ENCODE results near the gene GBF1.
A peak's percentile ranks its signal among the peaks of the same experiment; 100 is the strongest.

Gene GBF1

DNA sequence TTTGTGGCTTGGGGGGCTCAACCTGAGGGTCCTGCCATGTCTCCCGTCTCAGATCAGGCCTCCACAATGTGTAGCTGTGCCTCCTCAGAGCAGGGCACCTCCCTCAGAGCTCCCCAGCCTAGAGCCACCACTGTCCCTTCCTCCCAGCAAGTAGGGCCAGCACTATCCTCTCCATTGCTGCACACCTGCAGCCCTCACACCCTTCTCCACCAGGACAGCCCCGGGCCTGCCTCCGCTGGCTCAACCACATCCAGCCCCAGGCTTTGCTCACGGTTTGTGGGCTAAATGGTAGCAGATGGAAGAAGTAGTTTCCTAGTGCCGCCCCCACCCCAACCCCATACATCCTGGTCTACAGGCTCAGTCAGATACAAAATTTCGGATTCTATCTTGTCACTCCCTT is 160.3 kb downstream of the GBF1 start:
- H3K9me3 ChIP-seq = no peaks in the 10 kb centered on the region
- no peaks in the 10 kb centered on the region for H3K27me3 ChIP-seq
- TF ChIP-seq, protein P1, sequence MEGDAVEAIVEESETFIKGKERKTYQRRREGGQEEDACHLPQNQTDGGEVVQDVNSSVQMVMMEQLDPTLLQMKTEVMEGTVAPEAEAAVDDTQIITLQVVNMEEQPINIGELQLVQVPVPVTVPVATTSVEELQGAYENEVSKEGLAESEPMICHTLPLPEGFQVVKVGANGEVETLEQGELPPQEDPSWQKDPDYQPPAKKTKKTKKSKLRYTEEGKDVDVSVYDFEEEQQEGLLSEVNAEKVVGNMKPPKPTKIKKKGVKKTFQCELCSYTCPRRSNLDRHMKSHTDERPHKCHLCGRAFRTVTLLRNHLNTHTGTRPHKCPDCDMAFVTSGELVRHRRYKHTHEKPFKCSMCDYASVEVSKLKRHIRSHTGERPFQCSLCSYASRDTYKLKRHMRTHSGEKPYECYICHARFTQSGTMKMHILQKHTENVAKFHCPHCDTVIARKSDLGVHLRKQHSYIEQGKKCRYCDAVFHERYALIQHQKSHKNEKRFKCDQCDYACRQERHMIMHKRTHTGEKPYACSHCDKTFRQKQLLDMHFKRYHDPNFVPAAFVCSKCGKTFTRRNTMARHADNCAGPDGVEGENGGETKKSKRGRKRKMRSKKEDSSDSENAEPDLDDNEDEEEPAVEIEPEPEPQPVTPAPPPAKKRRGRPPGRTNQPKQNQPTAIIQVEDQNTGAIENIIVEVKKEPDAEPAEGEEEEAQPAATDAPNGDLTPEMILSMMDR (IDR thresholded peaks at IDR 0.05; ENCODE audit: low read depth, low read length) = no peak
- no peak for DNase-seq
- peaks cover 4% of the 10 kb centered on the region for H3K4me1 ChIP-seq
- H3K36me3 ChIP-seq = peaks cover 19% of the 10 kb centered on the region
- H3K4me3 ChIP-seq (ENCODE audit: low read depth, low read length) = no peak overlapping the region

DNA sequence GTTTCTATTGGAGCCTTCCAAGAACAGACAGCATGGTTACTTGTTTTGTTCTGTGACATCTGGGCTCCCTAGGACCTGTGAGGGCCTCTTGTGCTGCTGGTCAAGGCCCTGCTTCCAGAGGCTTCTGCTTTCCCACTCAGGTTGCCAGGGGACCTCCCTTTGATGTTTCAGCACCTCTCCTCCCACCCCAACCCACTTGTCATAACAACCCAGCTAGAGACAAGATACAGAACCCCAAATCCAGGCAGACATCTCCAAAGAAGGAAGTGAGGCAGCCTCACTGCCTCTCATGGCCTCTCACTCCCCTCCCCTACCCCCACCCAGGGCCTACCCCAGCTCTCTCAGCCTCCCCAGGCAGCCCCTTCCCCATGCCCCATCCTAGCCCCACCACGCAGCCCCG is 161.5 kb downstream of the GBF1 start:
- H3K36me3 ChIP-seq = peaks cover 13% of the 10 kb centered on the region
- TF ChIP-seq, protein P1 (IDR thresholded peaks at IDR 0.05; ENCODE audit: low read depth, low read length) = no peak
- H3K27me3 ChIP-seq = no peaks in the 10 kb centered on the region
- H3K9me3 ChIP-seq = no peaks in the 10 kb centered on the region
- peaks cover 13% of the 10 kb centered on the region for H3K4me1 ChIP-seq
- no peak for DNase-seq
- H3K4me3 ChIP-seq (ENCODE audit: low read depth, low read length) = no peak overlapping the region

GRCh38 chr10:102407425-102408130 is 162.2 kb downstream of the GBF1 start:
- Histone ChIP-seq H3K27me3 (no peaks in the 10 kb centered on the region), H3K4me1 (peaks cover 13% of the 10 kb centered on the region), H3K4me3 (ENCODE audit: low read depth, low read length) (no peak overlapping the region), H3K36me3 (peaks cover 13% of the 10 kb centered on the region), H3K9me3 (no peaks in the 10 kb centered on the region)
- DNase-seq = no peak
- TF ChIP-seq, protein P1 (IDR thresholded peaks at IDR 0.05; ENCODE audit: low read depth, low read length) = no peak

DNA sequence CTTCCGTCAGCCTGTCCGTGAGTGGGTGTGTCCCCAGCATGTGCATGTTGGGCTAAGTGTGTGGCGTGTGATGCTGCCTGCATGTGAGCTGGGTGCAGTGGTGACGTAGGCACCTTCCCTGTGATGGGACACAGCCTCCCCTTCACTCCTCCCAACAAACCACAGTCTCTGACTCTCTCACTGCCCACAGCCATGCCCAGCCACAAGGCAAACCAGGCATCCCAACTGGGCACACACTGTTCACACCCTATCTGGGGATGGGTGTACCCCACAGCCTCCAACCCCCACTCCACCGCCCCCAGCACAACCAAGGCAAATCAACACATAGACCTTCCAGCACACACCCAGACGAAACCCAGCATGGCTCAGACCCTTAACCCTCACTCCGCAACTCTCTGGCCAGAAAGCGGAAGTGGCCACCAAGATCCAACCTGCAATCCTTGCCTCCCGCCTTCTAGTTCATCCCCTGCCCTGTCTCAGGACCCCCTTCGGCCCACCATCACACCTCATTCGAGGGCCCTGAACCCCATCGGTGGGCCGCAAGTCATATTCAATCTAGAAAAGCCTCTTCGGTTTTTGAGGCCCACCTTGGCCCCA is 162.9 kb downstream of the GBF1 start:
- Histone ChIP-seq H3K9me3 (no peaks in the 10 kb centered on the region), H3K27me3 (no peaks in the 10 kb centered on the region), H3K4me3 (ENCODE audit: low read depth, low read length) (peak overlapping the region; percentile 58)

DNA sequence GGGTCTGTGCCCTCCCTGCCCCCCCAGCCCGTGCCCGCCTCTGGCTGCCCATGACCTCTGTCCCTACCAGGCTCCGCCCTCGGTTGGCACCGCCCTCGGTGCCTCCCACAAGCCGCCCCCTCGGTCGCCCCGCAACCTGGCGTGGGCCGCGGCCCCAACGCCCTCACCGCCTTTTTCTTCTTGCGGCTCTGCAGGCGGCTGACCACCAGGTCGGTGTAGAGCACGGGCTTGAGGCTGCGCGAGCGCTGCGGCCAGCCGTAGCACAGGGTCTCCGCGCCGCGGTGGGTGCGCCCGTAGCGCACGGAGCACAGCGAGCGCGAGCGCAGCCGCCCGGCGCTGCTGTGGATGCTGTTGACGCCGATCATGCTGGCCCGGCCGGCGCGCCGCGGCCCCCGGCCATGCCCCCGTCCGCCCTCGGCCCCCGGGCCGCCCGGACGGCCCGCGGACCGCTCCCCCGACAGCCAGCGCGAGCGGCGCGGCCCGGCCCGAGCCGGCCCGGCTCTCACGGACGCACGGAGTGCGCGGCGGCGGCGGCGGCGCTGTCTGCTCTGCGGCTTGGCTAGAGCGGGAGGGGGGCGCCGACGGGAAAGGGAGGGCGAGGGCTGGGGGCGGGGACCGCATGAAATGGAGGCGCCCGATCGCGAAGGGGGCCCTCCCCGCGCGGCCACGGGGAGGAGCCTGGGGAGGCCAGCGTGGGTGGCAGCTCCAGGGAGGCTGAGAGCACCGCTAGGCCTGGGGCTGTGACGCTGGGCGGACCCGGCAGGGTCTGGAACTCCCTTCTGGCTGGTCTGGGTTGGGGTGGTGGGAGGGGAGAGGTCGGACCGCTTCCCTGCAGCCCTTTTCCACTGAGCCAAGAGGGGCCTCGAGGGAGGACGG is 163.6 kb downstream of the GBF1 start:
- peak overlapping the region; percentile 62 for H3K4me3 ChIP-seq (ENCODE audit: low read depth, low read length)
- TF ChIP-seq, protein P1 (IDR thresholded peaks at IDR 0.05; ENCODE audit: low read depth, low read length) = no peak
- no peaks in the 10 kb centered on the region for H3K27me3 ChIP-seq
- peaks cover 5% of the 10 kb centered on the region for H3K36me3 ChIP-seq
- DNase-seq = peak; percentile 77
- no peaks in the 10 kb centered on the region for H3K9me3 ChIP-seq
- H3K4me1 ChIP-seq = peaks cover 18% of the 10 kb centered on the region

More for the DNA sequence above, 162.9 kb downstream of the GBF1 start:
- peaks cover 13% of the 10 kb centered on the region for H3K4me1 ChIP-seq
- TF ChIP-seq, protein P1 (IDR thresholded peaks at IDR 0.05; ENCODE audit: low read depth, low read length) = no peak
- DNase-seq = no peak
- peaks cover 11% of the 10 kb centered on the region for H3K36me3 ChIP-seq
